ENCODE measurements around the gene POC1A. TPM values are rescaled to one million over a fixed set of nuclear protein-coding genes. Genes with fewer than 3 reads are reported as not detected.

The POC1A gene
- total and polyA plus RNA-seq, 2 of the 8 experiments (the other 6 are each of a cell fraction or from before 2014, with no cell fraction given), result 35.7 to 39.2 TPM

DNA sequence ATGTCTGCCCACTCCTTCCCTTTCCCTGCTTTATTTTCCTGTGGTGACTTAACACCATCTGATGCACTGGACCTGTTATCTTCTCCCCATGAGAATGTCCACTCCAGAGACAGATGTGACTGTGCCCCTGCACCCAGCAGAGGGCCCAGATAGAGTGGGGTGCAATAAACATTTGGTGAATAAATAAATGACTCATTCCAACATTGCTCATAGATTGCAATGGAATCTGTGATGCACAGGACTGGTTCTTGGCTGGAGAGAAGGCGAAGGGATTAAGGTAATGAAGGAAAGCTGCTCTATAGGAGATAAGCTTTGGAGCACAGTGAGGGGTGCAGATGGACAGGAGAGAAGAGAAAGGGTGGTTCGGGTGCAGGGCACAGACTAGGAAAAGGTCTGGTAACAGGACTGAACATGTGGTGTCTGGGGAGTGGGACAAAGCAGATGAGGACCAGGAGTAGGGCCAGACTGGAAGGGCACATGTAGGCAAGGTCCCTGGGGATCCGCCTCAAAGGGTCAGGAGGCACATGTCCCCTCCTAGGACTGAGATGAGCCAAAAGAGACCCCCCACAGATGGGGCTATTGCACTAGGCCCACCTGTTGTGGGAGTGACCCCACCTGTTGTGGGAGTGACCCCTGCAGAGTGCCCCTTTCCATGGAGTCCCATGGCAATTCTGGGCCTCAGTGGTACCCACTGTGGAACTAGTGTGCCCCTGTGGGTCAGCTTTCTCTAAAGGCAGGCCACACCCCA, 17.5 kb upstream of the POC1A start:
- Histone ChIP-seq H2BK120ac (replicated peaks; ENCODE audit: low read depth, low read length) (no peak overlapping the region), H3K4me2 (ENCODE audit: insufficient read depth in 1 of 2, low read depth in 2 of 2, low read length in 2 of 2) (no peak overlapping the region), H4K20me1 (replicated peaks in 1 of 2; ENCODE audit: control insufficient read depth in 1 of 2, insufficient read depth in 2 of 2, low read length in 2 of 2) (no peaks in the 10 kb centered on the region), H3K79me2 (ENCODE audit: control insufficient read depth in 1 of 2, insufficient read depth in 2 of 2, low read length in 2 of 2) (no peaks in the 10 kb centered on the region), H2BK5ac (ENCODE audit: low read depth, low read length) (no peak overlapping the region), H4K91ac (replicated peaks; ENCODE audit: insufficient read length, low read length) (no peak overlapping the region), H2BK12ac (ENCODE audit: low read depth, low read length) (no peak overlapping the region), H4K5ac (ENCODE audit: insufficient read length, low read depth, low read length) (no peak overlapping the region), H3K9me3 (ENCODE audit: insufficient read depth in 2 of 2, low read depth in 1 of 2, low read length in 1 of 2) (no peaks in the 10 kb centered on the region), H2BK20ac (ENCODE audit: low read length) (no peak overlapping the region), H4K8ac (ENCODE audit: extremely low read depth, insufficient read depth, low read length) (no peak overlapping the region; the same call in 1 of the 2 replicates), H3K9ac (replicated peaks in 1 of 4; ENCODE audit: extremely low read depth in 1 of 4, low read depth in 3 of 4, low read length in 3 of 4) (no peak overlapping the region), H3K79me1 (ENCODE audit: low read depth, low read length) (no peaks in the 10 kb centered on the region), H3K27me3 (replicated peaks in 1 of 4; ENCODE audit: control insufficient read depth in 3 of 4, extremely low read depth in 1 of 4, insufficient read depth in 3 of 4, low read length in 3 of 4) (no peaks in the 10 kb centered on the region; a peak in 2 of 7 replicates), H2AFZ (ENCODE audit: low read length) (no peak overlapping the region), H3K4me1 (replicated peaks in 1 of 4; ENCODE audit: control insufficient read depth in 3 of 4, insufficient read depth in 4 of 4, low read length in 3 of 4) (peaks cover 5 to 7% (median 7%) of the 10 kb centered on the region in 4 experiments; a peak in 5 of 7 replicates), H3K36me3 (ENCODE audit: control insufficient read depth in 2 of 4, insufficient read depth in 4 of 4, low read length in 3 of 4) (no peaks in the 10 kb centered on the region), H3K23ac (ENCODE audit: insufficient read length) (no peak overlapping the region), H3K4ac (replicated peaks; ENCODE audit: insufficient read length, low read depth, low read length) (peak overlapping the region; percentile 78), H2BK15ac (ENCODE audit: low read length) (no peak overlapping the region), H3K27ac (ENCODE audit: low read depth, low read length) (no peak overlapping the region), H3K23me2 (ENCODE audit: low read depth, low read length) (no peaks in the 10 kb centered on the region), H2AK5ac (ENCODE audit: low read depth, low read length) (no peak overlapping the region), H3K56ac (replicated peaks; ENCODE audit: insufficient read length, low read depth, low read length) (no peak overlapping the region), H3K14ac (ENCODE audit: insufficient read length) (no peak overlapping the region), H3K18ac (ENCODE audit: extremely low read depth, low read length) (no peak overlapping the region), H3K4me3 (ENCODE audit: extremely low read depth in 1 of 4, insufficient read depth in 2 of 4, low read depth in 3 of 4, low read length in 4 of 4) (no peak overlapping the region)
- ChIA-PET POLR2A (ENCODE audit: partially characterized antibody) (interaction anchor here (1.0 to 1.2 kb wide), 2 partner anchors 10 to 176 kb away, joined by 3 read pairs; partner anchors contain the start of gene RPL29), CTCF (ENCODE audit: partially characterized antibody) (interaction anchor here (0.8 to 4.4 kb wide), 12 partner anchors 9 to 214 kb away, joined by 3 to 26 read pairs (median 6); no protein-coding TSS in a partner anchor)
- DNase-seq (ENCODE audit: low read depth in 1 of 2, low spot score in 2 of 2) (no peak), FAIRE-seq (no peak)
- WGBS, 2 experiments (ENCODE audit: extremely low coverage in 1 of 2, insufficient coverage in 1 of 2, insufficient read length in 1 of 2, insufficient replicate concordance in 2 of 2, low coverage in 1 of 2, low lambda C conversion rate in 2 of 2, missing lambda C conversion rate in 1 of 2), result 77% methylated on average over 3 of the region's 3 CpGs; no CpG with 5 or more reads in 1 of the 2 experiments
- no peak for TF ChIP-seq RFX5 (IDR thresholded peaks at IDR 0.05; ENCODE audit: borderline replicate concordance, low read depth, low read length)
- TF ChIP-seq HDAC2 (IDR thresholded peaks at IDR 0.05; ENCODE audit: borderline replicate concordance in 1 of 2, low read depth in 2 of 2, low read length in 2 of 2), result no peak
- no peak for TF ChIP-seq MAFK (IDR thresholded peaks at IDR 0.05; ENCODE audit: low read depth, low read length)
- no peak for TF ChIP-seq CTBP2 (IDR thresholded peaks at IDR 0.05; ENCODE audit: borderline replicate concordance, insufficient read depth, insufficient read length, low read length)
- TF ChIP-seq RBBP5 (IDR thresholded peaks at IDR 0.05; ENCODE audit: borderline replicate concordance, low read depth, low read length), result no peak
- TF ChIP-seq JUN (IDR thresholded peaks at IDR 0.05; ENCODE audit: low read depth, low read length), result no peak
- TF ChIP-seq CEBPB (IDR thresholded peaks at IDR 0.05; ENCODE audit: low read depth, low read length), result no peak
- no peak for TF ChIP-seq CREB1 (IDR thresholded peaks at IDR 0.05)
- TF ChIP-seq SRF (IDR thresholded peaks at IDR 0.05; ENCODE audit: low read depth, low read length), result no peak
- no peak for TF ChIP-seq SAP30 (IDR thresholded peaks at IDR 0.05; ENCODE audit: insufficient read depth, insufficient replicate concordance, low read length)
- TF ChIP-seq, protein P1, sequence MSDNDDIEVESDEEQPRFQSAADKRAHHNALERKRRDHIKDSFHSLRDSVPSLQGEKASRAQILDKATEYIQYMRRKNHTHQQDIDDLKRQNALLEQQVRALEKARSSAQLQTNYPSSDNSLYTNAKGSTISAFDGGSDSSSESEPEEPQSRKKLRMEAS (IDR thresholded peaks at IDR 0.05), result no peak
- no peak for TF ChIP-seq NRF1 (IDR thresholded peaks at IDR 0.05; ENCODE audit: low read depth, low read length)

All from H1 (cell line).